HG03066 (cell line): ENCODE measurements around the gene CPNE9.

Source experiments
- ATAC-seq: cut with Tn5 transposase; IDR thresholded peaks from one replicate; pipeline ENCODE4 v1.9.1; 2021; ENCODE audit warnings: low read depth; ENCODE audit not compliant: unreplicated experiment

CPNE9 gene

GRCh38 chr3:9703736-9704346, at the start of gene CPNE9:
Gene CPNE9, plus strand, starts transcription at chr3:9703833. Its CDS starts 164 bp downstream, at chr3:9703997.
- no peak for ATAC-seq

- no peak for ATAC-seq
Observed at GRCh38 chr3:9659849-9660248, 43.8 kb upstream of the CPNE9 start.

GRCh38 chr3:9660972-9661371, 42.7 kb upstream of the CPNE9 start:
- no peak for ATAC-seq

GRCh38 chr3:9664119-9664751, 39.4 kb upstream of the CPNE9 start:
- no peak for ATAC-seq

- no peak for ATAC-seq
Observed at GRCh38 chr3:9666704-9667445, 36.8 kb upstream of the CPNE9 start.

- no peak for ATAC-seq
Observed at GRCh38 chr3:9669277-9669676, 34.4 kb upstream of the CPNE9 start.

- no peak for ATAC-seq
Observed at GRCh38 chr3:9669720-9670432, 33.8 kb upstream of the CPNE9 start.

- no peak for ATAC-seq
Observed at GRCh38 chr3:9673082-9673481, 30.6 kb upstream of the CPNE9 start.

- no peak for ATAC-seq
Observed at GRCh38 chr3:9673752-9674151, 29.9 kb upstream of the CPNE9 start.

- no peak for ATAC-seq
Observed at GRCh38 chr3:9675736-9676290, 27.8 kb upstream of the CPNE9 start.

- no peak for ATAC-seq
Observed at GRCh38 chr3:9676785-9677184, 26.8 kb upstream of the CPNE9 start.

- no peak for ATAC-seq
Observed at GRCh38 chr3:9678493-9678892, 25.1 kb upstream of the CPNE9 start.

- no peak for ATAC-seq
Observed at GRCh38 chr3:9679476-9680080, 24.1 kb upstream of the CPNE9 start.

- ATAC-seq = no peak
Observed at GRCh38 chr3:9681011-9681722, 22.5 kb upstream of the CPNE9 start.

- no peak for ATAC-seq
Observed at GRCh38 chr3:9681723-9682081, 21.9 kb upstream of the CPNE9 start.

- no peak for ATAC-seq
Observed at GRCh38 chr3:9682096-9682495, 21.5 kb upstream of the CPNE9 start.

- ATAC-seq = no peak
Observed at GRCh38 chr3:9683426-9683825, 20.2 kb upstream of the CPNE9 start.

GRCh38 chr3:9685216-9686049, 18.2 kb upstream of the CPNE9 start:
- no peak for ATAC-seq

- no peak for ATAC-seq
Observed at GRCh38 chr3:9686050-9686550, 17.5 kb upstream of the CPNE9 start.
